Mucosa of rectum (tissue), 2 donors: ENCODE data around the gene PSMA5.

Source experiments
- H3K27ac ChIP-seq, 2 donors: one replicate each; pipeline ENCODE4 v1.7.0; 2013; ENCODE audit warnings: inconsistent platforms in 2 of 2, low read depth in 2 of 2, low read length in 2 of 2
- H3K27me3 ChIP-seq, 2 donors: one replicate each; pipeline ENCODE4 v1.7.0; 2013; ENCODE audit warnings: low read length in 2 of 2; ENCODE audit not compliant: control insufficient read depth in 2 of 2, insufficient read depth in 2 of 2
- H3K36me3 ChIP-seq, 2 donors: one replicate each; pipeline ENCODE4 v1.7.0; 2013; ENCODE audit warnings: low read length in 2 of 2; ENCODE audit not compliant: control insufficient read depth in 2 of 2, insufficient read depth in 2 of 2
- H3K4me1 ChIP-seq, 2 donors: one replicate each; pipeline ENCODE4 v1.7.0; 2013; ENCODE audit warnings: low read length in 2 of 2, mild to moderate bottlenecking in 1 of 2; ENCODE audit not compliant: control insufficient read depth in 2 of 2, insufficient read depth in 2 of 2
- H3K4me3 ChIP-seq, 2 donors: one replicate each; pipeline ENCODE4 v1.7.0; 2013; ENCODE audit warnings: low read length in 2 of 2
- H3K9ac ChIP-seq, 2 donors: one replicate each; pipeline ENCODE4 v1.7.0; 2013; ENCODE audit warnings: low read length in 2 of 2, low read depth in 1 of 2, mild to moderate bottlenecking in 1 of 2
- H3K9me3 ChIP-seq, 2 donors: one replicate each; pipeline ENCODE4 v1.7.0; 2013; ENCODE audit warnings: low read length in 2 of 2; ENCODE audit not compliant: control insufficient read depth in 2 of 2
- donor health status: healthy.
- donor health status: Normal muscosa, but diverticular disease.

The PSMA5 gene

DNA sequence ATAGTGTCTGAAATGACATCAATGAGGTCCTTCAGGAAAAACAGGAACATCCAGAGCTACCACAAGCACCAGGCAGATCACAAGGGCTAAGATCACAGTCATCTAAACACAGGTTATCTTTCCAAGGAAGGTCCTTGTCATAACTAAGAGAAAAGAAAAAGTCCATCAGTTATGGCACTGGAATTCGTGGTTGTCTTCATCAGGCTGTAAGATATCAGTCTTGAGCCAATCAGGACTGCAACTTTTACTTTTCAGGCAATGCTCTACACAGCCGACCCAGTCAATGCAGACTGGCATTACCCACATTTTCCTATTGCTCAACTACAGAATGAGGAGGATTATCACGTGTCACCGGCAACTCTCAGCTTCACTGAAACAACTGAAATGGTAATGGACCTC is 54.9 kb downstream of the PSMA5 start:
- Histone ChIP-seq H3K4me3 (no peak overlapping the region), H3K9ac (no peak overlapping the region), H3K27me3 (no peaks in the 10 kb centered on the region), H3K4me1 (peaks cover 4% of the 10 kb centered on the region in 2 donors), H3K27ac (peak overlapping the region; percentile 19 to 68), H3K9me3 (no peaks in the 10 kb centered on the region), H3K36me3 (peaks cover 0 to 3% of the 10 kb centered on the region in 2 donors)

DNA sequence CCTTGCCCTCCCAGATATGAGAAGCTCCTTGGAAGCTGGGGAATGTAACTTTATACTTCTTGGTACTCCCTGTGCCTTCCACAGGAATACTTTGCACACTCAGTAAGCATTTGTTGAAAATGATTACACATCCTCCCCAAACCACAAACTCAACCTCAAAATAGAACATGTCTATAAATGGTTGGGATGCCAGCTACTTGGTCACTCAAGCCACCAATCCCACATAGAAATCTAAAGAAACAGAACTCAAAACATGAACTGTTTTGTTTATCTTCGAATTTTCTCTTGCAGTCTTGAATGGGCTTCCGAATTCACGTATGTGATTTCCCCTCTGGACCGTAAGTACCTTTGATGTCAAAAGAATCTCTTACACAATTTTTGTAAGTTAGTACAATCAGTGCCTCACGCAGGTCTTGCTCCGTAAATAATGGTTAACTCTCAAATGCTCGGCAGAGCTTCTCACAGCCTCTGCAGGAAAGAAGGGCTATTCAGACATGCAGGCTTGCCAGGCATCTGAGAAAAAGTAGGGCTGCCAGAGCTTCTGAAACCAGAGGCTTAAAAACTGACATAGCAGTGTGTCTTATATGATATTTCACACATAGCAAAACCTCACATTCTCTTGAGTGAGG is 55.4 kb downstream of the PSMA5 start:
- H3K4me3 ChIP-seq: no peak overlapping the region
- H3K4me1 ChIP-seq: peaks cover 4% of the 10 kb centered on the region in 2 donors
- H3K9ac ChIP-seq: no peak overlapping the region

DNA sequence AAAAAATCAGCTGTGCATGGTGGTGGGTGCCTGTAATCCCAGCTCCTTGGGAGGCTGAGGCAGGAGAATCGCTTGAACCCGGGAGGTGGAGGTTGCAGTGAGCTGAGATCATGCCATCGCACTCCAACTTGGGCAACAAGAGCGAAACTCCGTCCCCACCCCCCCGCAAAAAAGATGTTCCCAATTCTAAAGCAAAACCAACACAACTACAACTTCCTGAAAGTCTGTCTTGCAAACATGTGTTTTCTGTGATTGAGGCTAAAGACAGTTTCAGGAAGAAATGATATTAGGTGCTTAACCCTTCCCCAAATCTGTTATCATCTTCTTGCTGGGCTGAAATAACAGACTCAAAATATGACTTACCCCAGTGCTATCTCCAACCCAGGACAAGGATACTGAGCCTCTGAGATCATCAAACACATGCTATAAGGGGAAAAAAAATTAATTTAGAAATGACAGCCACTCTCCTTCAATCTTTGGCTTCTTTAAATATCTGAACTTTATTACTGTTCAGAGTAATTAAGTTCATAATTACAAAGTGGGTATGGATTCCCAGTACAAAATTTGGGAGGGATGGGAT is 57.0 kb downstream of the PSMA5 start:
- Histone ChIP-seq H3K27me3 (no peaks in the 10 kb centered on the region), H3K9me3 (no peaks in the 10 kb centered on the region), H3K4me3 (no peak overlapping the region), H3K36me3 (peaks cover 5 to 9% of the 10 kb centered on the region in 2 donors), H3K9ac (no peak overlapping the region), H3K27ac (no peak overlapping the region), H3K4me1 (peaks cover 4% of the 10 kb centered on the region in 2 donors)

More for the DNA sequence above, 55.4 kb downstream of the PSMA5 start:
- peaks cover 1 to 7% of the 10 kb centered on the region in 2 donors for H3K36me3 ChIP-seq
- no peaks in the 10 kb centered on the region for H3K27me3 ChIP-seq
- peak overlapping the region; percentile 20 to 68 for H3K27ac ChIP-seq
- no peaks in the 10 kb centered on the region for H3K9me3 ChIP-seq

DNA sequence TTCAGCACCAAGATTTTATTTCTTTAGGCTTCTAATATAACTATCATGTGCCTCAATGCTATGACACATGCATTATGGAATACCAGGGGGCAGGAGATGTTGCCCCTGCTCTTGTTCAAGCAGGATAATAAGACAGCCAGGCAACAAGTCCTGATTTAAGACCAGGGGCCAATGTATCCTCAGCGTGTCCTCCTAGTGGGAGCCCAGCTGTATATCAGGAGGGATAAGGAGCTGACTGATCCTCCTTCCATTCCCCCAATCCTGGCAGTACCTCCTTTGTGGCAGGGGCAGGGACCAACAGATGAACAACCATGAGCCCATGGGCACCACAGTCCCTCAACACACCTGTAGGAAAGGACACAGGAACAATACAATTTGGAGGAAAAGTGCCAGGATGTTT is 57.8 kb downstream of the PSMA5 start:
- Histone ChIP-seq H3K27ac (no peak overlapping the region), H3K27me3 (no peaks in the 10 kb centered on the region), H3K9me3 (no peaks in the 10 kb centered on the region), H3K4me1 (peaks cover 4% of the 10 kb centered on the region in 2 donors), H3K4me3 (no peak overlapping the region), H3K36me3 (peaks cover 5 to 9% of the 10 kb centered on the region in 2 donors), H3K9ac (no peak overlapping the region)

DNA sequence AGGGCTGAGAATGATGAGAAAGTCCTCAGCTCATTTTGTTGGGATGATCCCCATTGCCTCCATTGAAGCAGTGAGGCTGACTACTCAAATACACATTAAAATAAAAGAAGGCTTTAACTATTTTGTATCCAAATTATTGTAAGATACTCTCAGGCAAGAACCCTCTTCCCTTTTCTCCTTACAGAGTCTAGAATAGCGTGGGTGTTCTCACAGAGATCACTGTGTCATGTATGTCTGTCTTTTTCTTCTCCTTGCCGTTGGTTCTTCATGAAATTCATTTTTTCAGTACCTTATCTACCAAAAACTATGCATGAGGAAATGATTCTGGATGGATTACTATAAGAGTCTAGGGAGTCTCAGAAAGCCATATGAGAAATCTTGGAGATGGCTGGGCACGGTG is 58.6 kb downstream of the PSMA5 start:
- no peaks in the 10 kb centered on the region for H3K9me3 ChIP-seq
- no peak overlapping the region for H3K4me3 ChIP-seq
- H3K9ac ChIP-seq: no peak overlapping the region
- H3K27me3 ChIP-seq: no peaks in the 10 kb centered on the region
- peaks cover 5 to 9% of the 10 kb centered on the region in 2 donors for H3K36me3 ChIP-seq
- no peaks in the 10 kb centered on the region for H3K4me1 ChIP-seq
- no peak overlapping the region for H3K27ac ChIP-seq

DNA sequence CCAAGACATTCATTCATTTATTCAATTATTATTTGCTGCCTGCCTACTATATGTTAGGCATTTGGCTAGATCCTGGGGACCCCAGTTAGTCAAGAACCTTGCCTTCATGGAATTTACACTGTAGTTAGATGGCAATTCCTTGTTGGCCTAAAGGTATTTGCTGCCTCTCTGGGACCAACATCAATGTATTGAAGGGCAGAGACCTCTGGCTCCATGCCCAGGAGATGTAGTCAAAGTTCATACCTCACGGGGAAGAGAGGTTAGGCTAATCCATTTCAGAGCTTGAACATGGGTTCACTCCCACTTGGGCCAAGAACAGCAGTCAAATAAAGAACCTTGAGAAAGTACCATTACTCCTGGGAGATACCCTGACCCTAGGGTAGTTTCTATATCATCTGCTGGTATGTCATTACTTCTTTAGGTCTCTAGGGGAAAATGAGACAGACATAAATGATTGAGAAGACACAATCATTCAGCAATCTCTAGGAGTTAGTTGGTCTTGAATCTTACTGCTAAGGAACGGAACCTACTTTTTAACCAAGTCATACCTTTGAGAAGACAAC is 60.5 kb downstream of the PSMA5 start:
- Histone ChIP-seq H3K27ac (no peak overlapping the region), H3K9ac (no peak overlapping the region), H3K4me1 (no peaks in the 10 kb centered on the region), H3K36me3 (peaks cover 5 to 9% of the 10 kb centered on the region in 2 donors), H3K9me3 (no peaks in the 10 kb centered on the region), H3K27me3 (no peaks in the 10 kb centered on the region), H3K4me3 (no peak overlapping the region)

DNA sequence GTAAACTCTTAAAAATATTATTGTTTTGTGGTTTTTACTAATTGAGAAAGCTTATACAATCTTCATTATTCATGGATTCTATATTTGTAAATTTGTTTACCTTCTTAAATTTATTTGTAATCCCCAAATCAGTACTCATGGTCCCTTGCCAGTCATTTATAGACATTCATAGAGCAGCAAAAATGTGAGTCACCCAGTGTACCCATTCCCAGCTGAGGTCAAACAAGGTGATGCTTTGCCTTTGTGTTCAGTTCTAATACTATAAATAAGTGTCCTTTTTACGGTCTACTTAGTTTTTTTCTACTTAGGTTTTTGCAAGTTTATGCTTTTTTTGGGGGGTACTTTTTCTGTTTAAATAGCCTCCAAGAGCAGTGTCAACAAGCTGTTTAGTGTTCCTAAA is 64.6 kb downstream of the PSMA5 start:
- no peak overlapping the region for H3K27ac ChIP-seq
- no peak overlapping the region for H3K9ac ChIP-seq
- H3K4me1 ChIP-seq: peaks cover 3 to 4% of the 10 kb centered on the region in 2 donors
- H3K36me3 ChIP-seq: peaks cover 5 to 6% of the 10 kb centered on the region in 2 donors
- H3K9me3 ChIP-seq: no peaks in the 10 kb centered on the region
- no peaks in the 10 kb centered on the region for H3K27me3 ChIP-seq
- H3K4me3 ChIP-seq: no peak overlapping the region

DNA sequence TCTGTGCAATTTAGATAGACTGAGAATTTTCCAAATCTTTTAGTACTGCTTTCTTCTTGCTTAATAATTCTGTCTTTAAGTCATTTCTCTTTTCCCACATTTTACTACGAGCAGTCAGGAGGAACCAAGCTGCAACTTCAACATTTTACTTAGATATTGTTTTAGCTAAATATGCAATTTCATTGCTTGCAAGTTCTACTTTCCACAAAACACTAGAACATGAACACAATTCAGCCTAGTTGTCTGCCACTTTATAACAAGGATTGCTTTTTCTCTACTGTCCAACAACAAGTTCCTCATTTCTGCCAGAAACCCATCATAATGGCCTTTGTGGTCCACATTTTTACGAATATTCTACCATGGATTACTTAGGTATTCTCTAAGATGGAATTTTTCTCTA is 65.2 kb downstream of the PSMA5 start:
- Histone ChIP-seq H3K9ac (no peak overlapping the region), H3K27ac (no peak overlapping the region)

DNA sequence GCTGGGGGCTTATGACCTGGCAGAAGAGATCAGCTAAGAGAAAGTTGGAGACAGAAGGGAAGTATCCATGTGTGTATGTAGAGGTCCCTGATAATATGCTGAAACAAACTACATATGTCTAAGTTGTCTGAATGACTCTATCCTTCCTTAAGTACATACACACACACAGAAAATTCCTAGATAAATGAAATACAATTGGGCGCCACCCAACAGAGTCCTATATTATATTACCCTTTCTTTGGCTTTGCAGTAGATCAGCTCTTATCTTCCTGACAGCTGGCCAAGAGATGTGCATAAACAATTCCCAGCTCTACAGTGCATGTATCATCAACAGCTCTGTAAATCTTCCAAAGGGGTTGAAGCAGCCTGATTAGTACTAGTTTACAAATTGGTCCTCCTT is 68.6 kb downstream of the PSMA5 start:
- H3K9ac ChIP-seq: no peak overlapping the region
- H3K4me1 ChIP-seq: peaks cover 3 to 4% of the 10 kb centered on the region in 2 donors
- no peaks in the 10 kb centered on the region for H3K27me3 ChIP-seq
- H3K36me3 ChIP-seq: peaks cover 0 to 3% of the 10 kb centered on the region in 2 donors
- no peak overlapping the region for H3K27ac ChIP-seq
- no peaks in the 10 kb centered on the region for H3K9me3 ChIP-seq
- H3K4me3 ChIP-seq: no peak overlapping the region

More for the DNA sequence above, 65.2 kb downstream of the PSMA5 start:
- Histone ChIP-seq H3K4me3 (no peak overlapping the region), H3K36me3 (peaks cover 5% of the 10 kb centered on the region in 2 donors), H3K9me3 (no peaks in the 10 kb centered on the region), H3K4me1 (peaks cover 3 to 4% of the 10 kb centered on the region in 2 donors), H3K27me3 (no peaks in the 10 kb centered on the region)

DNA sequence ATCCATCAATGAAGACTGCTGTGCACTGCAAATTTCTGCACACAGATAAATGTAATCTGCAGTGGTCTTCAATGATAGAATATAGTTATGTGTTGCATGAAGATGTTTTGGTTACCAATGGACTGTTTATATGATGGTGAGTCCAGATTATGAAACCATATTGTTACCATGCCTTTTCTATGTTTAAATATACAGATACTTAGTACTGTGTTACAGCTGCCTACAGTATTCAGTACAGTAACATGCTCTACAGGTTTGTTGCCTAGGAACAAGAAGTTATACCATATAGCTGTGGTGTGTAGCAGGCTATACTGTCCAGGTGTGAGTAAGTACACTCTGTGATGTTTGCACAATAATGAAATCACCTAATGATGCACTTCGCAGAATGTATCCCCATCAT is 69.3 kb downstream of the PSMA5 start:
- Histone ChIP-seq H3K4me3 (no peak overlapping the region), H3K9me3 (no peaks in the 10 kb centered on the region), H3K36me3 (peaks cover 0 to 3% of the 10 kb centered on the region in 2 donors), H3K27me3 (no peaks in the 10 kb centered on the region), H3K9ac (no peak overlapping the region), H3K4me1 (peaks cover 6 to 10% of the 10 kb centered on the region in 2 donors), H3K27ac (no peak overlapping the region)
